Common myeloid progenitor, CD34-positive (primary cell): ENCODE data around the gene PEX19. TPM values are rescaled to one million over a fixed set of nuclear protein-coding genes. Genes with fewer than 3 reads are reported as not detected.
A peak's percentile ranks its signal among the peaks of the same experiment; 100 is the strongest.

ENCODE experiments used
- CTCF ChIA-PET: fragments of 350-600 bp; sonication (Branson Sonifier 250); formaldehyde crosslinking; loops from one replicate; lab custom pipeline; 2021; ENCODE audit warnings: antibody characterized with exemption; lab: Charles Lee
- POLR2A ChIA-PET: fragments of 350-600 bp; sonication (Branson Sonifier 250); formaldehyde crosslinking; loops from one replicate; lab custom pipeline; 2021; ENCODE audit warnings: antibody characterized with exemption; lab: Charles Lee
- DNase-seq, 3 donors: peaks; one replicate each; pipeline versions ENCODE4 v3.0.0 to v3.0.0-alpha.2; 2013
- H3K27ac ChIP-seq, 2 experiments: 1 replicate in 1 of 2; 2 replicates in 1 of 2; pipeline ENCODE4 v1.7.0; 2013; ENCODE audit warnings: inconsistent platforms in 2 of 2, low read length in 2 of 2, mild to moderate bottlenecking in 2 of 2, low read depth in 1 of 2, moderate library complexity in 1 of 2; ENCODE audit not compliant: severe bottlenecking in 2 of 2, insufficient read depth in 1 of 2, poor library complexity in 1 of 2
- H3K27me3 ChIP-seq, 5 experiments: replicated peaks in 2 of 5; 1 replicate in 3 of 5; 2 replicates in 2 of 5; pipeline versions ENCODE4 v1.6.1 to v1.7.0; 2013; ENCODE audit warnings: low read length in 4 of 5, mild to moderate bottlenecking in 2 of 5, moderate library complexity in 2 of 5, inconsistent platforms in 1 of 5; ENCODE audit not compliant: insufficient read depth in 5 of 5, control insufficient read depth in 4 of 5
- H3K36me3 ChIP-seq, 4 experiments: 1 replicate in 2 of 4; 2 replicates in 2 of 4; pipeline versions ENCODE4 v1.6.1 to v1.7.0; 2013; ENCODE audit warnings: low read length in 3 of 4, control low read depth in 1 of 4, mild to moderate bottlenecking in 1 of 4; ENCODE audit not compliant: control insufficient read depth in 4 of 4, insufficient read depth in 4 of 4
- H3K4me1 ChIP-seq, 4 experiments: 1 replicate in 3 of 4; 2 replicates in 1 of 4; pipeline versions ENCODE4 v1.6.1 to v1.7.1; 2013; ENCODE audit warnings: low read length in 3 of 4, mild to moderate bottlenecking in 3 of 4, control low read depth in 1 of 4, inconsistent platforms in 1 of 4, moderate library complexity in 1 of 4; ENCODE audit not compliant: control insufficient read depth in 4 of 4, insufficient read depth in 4 of 4; ENCODE audit errors: control extremely low read depth in 1 of 4
- H3K4me3 ChIP-seq, 7 experiments: 1 replicate in 4 of 7; 2 replicates in 3 of 7; pipeline versions ENCODE4 v1.5.1 to v1.7.0; 2013; ENCODE audit warnings: mild to moderate bottlenecking in 7 of 7, low read length in 6 of 7, moderate library complexity in 6 of 7, inconsistent platforms in 2 of 7, low read depth in 2 of 7, control low read depth in 1 of 7; ENCODE audit not compliant: insufficient read depth in 4 of 7, control insufficient read depth in 1 of 7; ENCODE audit errors: extremely low read depth in 1 of 7
- H3K9me3 ChIP-seq, 5 experiments: 1 replicate in 4 of 5; 2 replicates in 1 of 5; pipeline versions ENCODE4 v1.6.1 to v1.7.1; 2013; ENCODE audit warnings: low read length in 4 of 5, mild to moderate bottlenecking in 2 of 5, inconsistent platforms in 1 of 5, low read depth in 1 of 5, moderate library complexity in 1 of 5; ENCODE audit not compliant: control insufficient read depth in 4 of 5, insufficient read depth in 2 of 5; ENCODE audit errors: control extremely low read depth in 1 of 5
- WGBS: methylation state at CpG from one replicate; pipeline ENCODE4 v1.1.5; 2013; ENCODE audit not compliant: insufficient coverage; 5-methylcytosine and 5-hydroxymethylcytosine counted together
- polyA plus RNA-seq: library from polyadenylated mRNA; unstranded; fragments of 120-200 nt; gene quantifications from one replicate; pipeline ENCODE4 v1.2.1, GENCODE V29; 2013

PEX19 gene, protein sequence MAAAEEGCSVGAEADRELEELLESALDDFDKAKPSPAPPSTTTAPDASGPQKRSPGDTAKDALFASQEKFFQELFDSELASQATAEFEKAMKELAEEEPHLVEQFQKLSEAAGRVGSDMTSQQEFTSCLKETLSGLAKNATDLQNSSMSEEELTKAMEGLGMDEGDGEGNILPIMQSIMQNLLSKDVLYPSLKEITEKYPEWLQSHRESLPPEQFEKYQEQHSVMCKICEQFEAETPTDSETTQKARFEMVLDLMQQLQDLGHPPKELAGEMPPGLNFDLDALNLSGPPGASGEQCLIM
- 31.8 TPM for polyA plus RNA-seq

DNA sequence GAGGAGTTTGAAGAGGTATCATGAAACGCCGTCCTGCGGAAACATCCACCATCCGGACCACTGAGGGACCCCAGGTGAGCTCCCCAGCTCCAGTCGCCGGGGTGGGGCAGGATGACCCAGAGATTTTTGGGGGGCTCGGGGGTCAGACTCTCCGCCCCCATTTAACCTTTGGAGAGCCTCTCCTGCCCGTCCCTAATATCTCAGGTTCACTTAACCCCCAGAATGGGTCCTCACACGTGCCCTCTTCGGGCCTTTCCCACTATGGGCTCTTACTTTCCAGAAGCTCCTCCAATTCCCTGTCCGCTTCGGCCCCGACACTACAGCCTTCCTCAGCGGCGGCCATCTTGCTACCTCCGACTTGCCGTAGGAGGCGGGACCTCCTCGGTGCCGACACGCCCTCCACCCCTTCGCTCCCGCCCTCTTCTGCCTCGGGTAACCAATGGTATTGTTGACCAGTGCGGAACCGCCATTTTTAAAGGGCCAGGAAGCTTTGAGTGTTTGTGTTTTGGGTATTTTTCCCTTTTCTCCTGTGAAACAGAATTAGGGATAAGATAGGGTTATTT, at the start of gene PEX19:
TSS of gene PEX19 (minus strand) at position 352 of the 563 bp plus-strand sequence. CDS start at position 343, 9 bp downstream.
- Histone ChIP-seq H3K4me3 (peak within 1 kb of the TSS; percentile 71 to 99 (median 89)), H3K27me3 (no peaks in the 10 kb centered on the region), H3K9me3 (no peaks in the 10 kb centered on the region), H3K4me1 (peaks cover 8 to 17% (median 13%) of the 10 kb centered on the region in 4 experiments), H3K36me3 (peaks cover 16 to 40% (median 31%) of the 10 kb centered on the region in 4 experiments), H3K27ac (peak within 1 kb of the TSS; percentile 71 to 92)
- ChIA-PET CTCF (interaction anchor here (0.7 to 2.2 kb wide), 8 partner anchors 7 to 199 kb away, joined by 3 to 9 read pairs (median 3); no protein-coding TSS in a partner anchor), POLR2A (interaction anchor here (0.6 to 1.1 kb wide), 4 partner anchors 9 to 181 kb away, joined by 3 to 5 read pairs (median 5); no protein-coding TSS in a partner anchor)
- peak; percentile 92 to 96 (median 95) for DNase-seq
- WGBS: 0% methylated on average over 24 of the region's 27 CpGs

DNA sequence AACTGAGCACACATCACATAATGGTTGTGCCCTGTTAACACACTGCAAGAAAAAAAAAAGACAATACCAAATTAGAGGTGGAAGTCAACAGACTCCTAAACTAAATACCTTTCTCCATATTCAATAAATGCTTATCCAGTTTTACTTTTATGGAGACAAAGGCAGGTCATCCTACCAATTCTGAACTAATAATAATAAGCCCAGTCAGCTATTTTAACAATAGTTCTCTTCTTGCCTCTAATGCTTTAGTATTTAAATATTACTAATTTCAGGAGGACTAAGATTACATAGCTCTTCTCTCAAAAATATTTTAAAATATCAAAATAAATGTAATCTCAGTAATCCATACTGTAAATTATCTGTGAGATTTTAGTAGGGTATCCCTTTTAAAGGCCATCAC, 47.6 kb upstream of the PEX19 start:
- no peaks in the 10 kb centered on the region for H3K27me3 ChIP-seq
- no peak overlapping the region for H3K4me3 ChIP-seq
- H3K9me3 ChIP-seq: no peaks in the 10 kb centered on the region
- peaks cover 31 to 89% (median 58%) of the 10 kb centered on the region in 4 experiments for H3K36me3 ChIP-seq
- DNase-seq: no peak
- ChIA-PET POLR2A (no interaction called here), CTCF (interaction anchor here (1.3 to 6.6 kb wide), 4 partner anchors 19 to 41 kb away, joined by 4 to 25 read pairs (median 5); no protein-coding TSS in a partner anchor)
- no peak overlapping the region for H3K27ac ChIP-seq
- H3K4me1 ChIP-seq: no peaks in the 10 kb centered on the region

DNA sequence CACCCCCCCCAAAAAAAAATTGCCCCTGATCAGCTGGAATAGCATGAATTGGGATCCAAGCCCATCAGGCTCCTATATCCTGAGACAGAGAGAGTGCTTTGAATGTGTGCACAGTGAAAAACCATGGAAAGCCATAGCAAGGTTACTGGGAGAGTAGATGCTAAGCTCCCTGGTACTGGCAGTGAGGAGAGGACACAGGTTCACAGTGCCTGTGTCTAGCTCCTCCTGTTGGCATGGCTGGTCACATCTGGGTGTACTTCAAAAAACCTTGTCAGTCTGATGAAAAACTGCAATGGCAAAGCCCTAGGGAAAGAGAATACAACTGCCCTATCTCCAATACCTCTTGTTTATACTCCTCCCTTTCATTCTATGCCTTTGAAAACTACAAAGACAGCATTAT, 45.2 kb upstream of the PEX19 start:
- DNase-seq: no peak
- H3K4me3 ChIP-seq: no peak overlapping the region
- H3K4me1 ChIP-seq: no peaks in the 10 kb centered on the region
- no peaks in the 10 kb centered on the region for H3K27me3 ChIP-seq
- CTCF ChIA-PET: interaction anchor here (1.0 to 6.6 kb wide), 5 partner anchors 12 to 45 kb away, joined by 3 to 25 read pairs (median 4); no protein-coding TSS in a partner anchor
- no peak overlapping the region for H3K27ac ChIP-seq
- POLR2A ChIA-PET: interaction anchor here (0.8 kb wide), 1 partner anchor 12 kb away, joined by 3 read pairs; no protein-coding TSS in a partner anchor
- no peaks in the 10 kb centered on the region for H3K9me3 ChIP-seq
- H3K36me3 ChIP-seq: peaks cover 37 to 96% (median 67%) of the 10 kb centered on the region in 4 experiments

DNA sequence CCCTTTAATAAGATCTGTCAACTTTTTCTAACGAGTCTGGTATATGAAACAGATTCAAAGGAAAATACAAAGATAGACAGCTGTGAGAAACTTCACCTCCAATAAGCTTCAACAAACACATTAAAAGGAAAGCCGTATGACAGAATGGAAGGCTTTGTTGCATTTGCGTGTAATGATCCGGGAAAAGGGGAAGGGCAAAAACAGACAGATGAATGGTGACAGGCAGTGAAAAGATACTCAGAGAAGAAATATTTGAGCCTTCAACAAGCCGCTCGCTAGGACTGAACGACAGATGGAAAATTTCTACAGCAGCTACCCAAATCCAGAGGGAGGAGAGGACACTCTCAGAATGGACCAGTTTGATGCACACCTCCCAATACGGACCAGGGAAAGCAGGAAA, 43.3 kb upstream of the PEX19 start:
- no peaks in the 10 kb centered on the region for H3K4me1 ChIP-seq
- WGBS: 96% methylated on average over 6 of the region's 8 CpGs
- no peaks in the 10 kb centered on the region for H3K27me3 ChIP-seq
- H3K9me3 ChIP-seq: no peaks in the 10 kb centered on the region
- CTCF ChIA-PET: interaction anchor here (0.8 to 6.6 kb wide), 5 partner anchors 10 to 40 kb away, joined by 3 to 25 read pairs (median 3); no protein-coding TSS in a partner anchor
- H3K27ac ChIP-seq: no peak overlapping the region
- POLR2A ChIA-PET: no interaction called here
- H3K36me3 ChIP-seq: peaks cover 33 to 94% (median 59%) of the 10 kb centered on the region in 4 experiments
- DNase-seq: no peak
- H3K4me3 ChIP-seq: no peak overlapping the region

DNA sequence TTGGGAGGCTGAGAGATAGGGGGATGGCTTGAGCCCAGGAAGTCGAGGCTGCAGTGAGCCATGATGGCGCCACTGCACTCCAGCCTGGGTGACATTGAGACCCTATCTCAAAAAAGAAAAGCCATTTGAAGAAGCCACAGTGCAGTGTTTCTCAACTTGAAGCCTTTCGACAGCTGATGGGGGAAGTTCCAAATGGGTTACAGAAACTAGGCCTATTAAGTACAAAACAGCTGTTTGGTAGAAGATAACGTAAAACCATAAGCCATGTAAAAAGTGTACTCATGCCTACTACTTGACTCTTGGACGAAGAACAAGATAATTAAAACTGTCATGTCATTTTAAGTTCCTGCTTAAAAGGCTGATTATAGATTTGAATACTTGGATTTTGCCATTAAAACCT, 41.5 kb upstream of the PEX19 start:
- 100% methylated on average over 3 of the region's 5 CpGs for WGBS
- POLR2A ChIA-PET: no interaction called here

DNA sequence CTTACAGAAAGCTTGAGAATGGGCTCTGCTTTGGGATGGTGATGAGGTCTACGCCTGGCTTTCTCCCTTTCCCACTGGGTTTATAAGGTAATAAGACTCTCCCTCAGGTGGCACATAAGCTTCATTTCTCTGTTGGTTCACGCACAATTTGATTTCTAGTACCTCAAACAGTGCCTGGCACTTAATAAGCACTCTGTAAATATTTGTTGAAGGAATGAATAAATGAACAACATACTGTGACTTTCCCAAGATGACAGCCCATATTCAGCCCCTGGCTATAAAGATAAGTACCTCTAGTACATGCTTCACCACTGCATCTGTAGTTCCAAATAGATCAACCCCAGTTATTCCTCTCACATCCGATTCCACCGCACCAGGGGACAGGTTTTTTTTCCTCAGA, 40.3 kb upstream of the PEX19 start:
- POLR2A ChIA-PET: no interaction called here
- Histone ChIP-seq H3K36me3 (peaks cover 24 to 87% (median 50%) of the 10 kb centered on the region in 4 experiments), H3K27ac (no peak overlapping the region), H3K4me1 (no peaks in the 10 kb centered on the region), H3K9me3 (no peaks in the 10 kb centered on the region), H3K27me3 (no peaks in the 10 kb centered on the region), H3K4me3 (no peak overlapping the region)
- 100% methylated on average over 2 of the region's 4 CpGs for WGBS
- DNase-seq: no peak
- CTCF ChIA-PET: interaction anchor here (0.8 to 2.1 kb wide), 2 partner anchors 34 to 37 kb away, joined by 3 to 9 read pairs; no protein-coding TSS in a partner anchor

More for the DNA sequence above, 41.5 kb upstream of the PEX19 start:
- H3K27ac ChIP-seq: no peak overlapping the region
- no peaks in the 10 kb centered on the region for H3K27me3 ChIP-seq
- H3K36me3 ChIP-seq: peaks cover 29 to 92% (median 54%) of the 10 kb centered on the region in 4 experiments
- CTCF ChIA-PET: interaction anchor here (0.7 to 1.6 kb wide), 2 partner anchors 11 to 20 kb away, joined by 3 to 5 read pairs; no protein-coding TSS in a partner anchor
- DNase-seq: peak in 2 of 3 donors; percentile 42 to 66
- no peaks in the 10 kb centered on the region for H3K4me1 ChIP-seq
- H3K9me3 ChIP-seq: no peaks in the 10 kb centered on the region
- no peak overlapping the region for H3K4me3 ChIP-seq
